HCEC 1CT (cell line): ENCODE results near the gene C19orf85.
"Not testable (repeated sequence)": the region's sequence is repeated elsewhere in the genome, so short reads cannot be mapped to it uniquely, and the experiment has no call there.

Experiments
- DNase-seq: peaks from one replicate; pipeline ENCODE4 v3.0.0-alpha.2; 2017

The C19orf85 gene

GRCh38 chr19:55436847-55437246, 27.7 kb downstream of the C19orf85 start:
- DNase-seq: no peak

- no peak for DNase-seq
These were observed 29.5 kb downstream of the C19orf85 start for GRCh38 chr19:55435020-55435419.

- no peak for DNase-seq
These were observed 30.1 kb downstream of the C19orf85 start for GRCh38 chr19:55434356-55434919.

DNA sequence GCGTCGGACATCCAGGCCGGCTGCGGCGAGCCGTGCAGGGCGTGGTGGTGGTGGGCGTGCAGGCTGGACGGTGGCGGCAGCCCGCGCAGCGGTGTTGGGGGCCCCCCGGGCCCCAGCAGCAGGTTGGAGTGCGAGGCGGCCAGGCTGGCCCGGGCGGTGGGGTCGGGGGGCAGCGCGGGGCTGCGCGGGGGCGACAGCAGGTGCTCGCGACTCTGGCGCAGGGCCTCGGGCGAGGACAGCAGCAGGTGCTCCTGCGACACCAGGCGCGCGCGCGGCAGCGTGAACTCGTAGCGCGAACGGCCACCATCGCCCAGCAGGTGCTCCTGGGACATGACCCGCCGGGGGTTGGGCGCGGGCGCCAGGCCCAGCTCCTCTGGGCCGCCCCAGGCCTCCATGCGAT, 31.3 kb downstream of the C19orf85 start:
- DNase-seq: no peak

GRCh38 chr19:55432241-55432959, 32.2 kb downstream of the C19orf85 start:
- no peak for DNase-seq

DNA sequence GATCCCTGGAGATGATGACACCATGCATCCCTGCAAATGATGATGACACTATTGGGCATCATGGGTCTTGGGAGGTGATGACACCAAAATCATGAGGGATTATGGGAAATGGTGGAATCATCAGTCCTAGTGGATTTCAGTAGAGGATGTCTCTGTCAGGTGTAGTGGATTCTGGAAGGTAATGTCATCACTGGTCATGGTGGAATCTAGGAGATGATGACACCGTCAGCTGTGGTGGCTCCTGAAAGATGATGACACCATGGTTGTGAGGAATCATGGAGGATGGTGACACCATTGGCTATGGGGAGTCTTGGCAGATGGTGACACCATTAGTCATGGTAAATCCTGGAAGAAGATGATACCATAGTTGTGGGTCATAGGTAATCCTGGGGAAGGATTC, 33.4 kb downstream of the C19orf85 start:
- DNase-seq: no peak

DNA sequence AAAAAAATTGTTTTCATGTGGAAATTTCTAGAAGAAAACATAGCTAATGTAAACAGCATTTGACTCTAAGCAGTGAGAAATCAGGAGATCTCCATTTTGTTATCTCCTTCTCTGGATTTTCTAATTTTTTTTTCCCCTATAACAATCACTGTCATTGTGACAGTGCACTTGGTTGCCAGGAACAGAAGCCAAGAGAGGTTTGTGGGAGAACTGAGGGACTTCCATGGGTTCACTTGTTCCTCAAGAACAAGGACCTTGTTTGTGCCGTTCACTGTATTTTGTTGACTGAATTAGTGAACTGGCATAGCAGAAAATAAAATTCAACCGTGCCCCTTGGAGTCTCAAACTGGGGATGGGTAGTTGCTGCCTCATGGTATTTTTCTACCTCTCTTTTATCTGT, 38.5 kb downstream of the C19orf85 start:
- no peak for DNase-seq

GRCh38 chr19:55424518-55424917, 40.0 kb downstream of the C19orf85 start:
- no peak for DNase-seq

GRCh38 chr19:55423225-55424005, 41.1 kb downstream of the C19orf85 start:
- no peak for DNase-seq

DNA sequence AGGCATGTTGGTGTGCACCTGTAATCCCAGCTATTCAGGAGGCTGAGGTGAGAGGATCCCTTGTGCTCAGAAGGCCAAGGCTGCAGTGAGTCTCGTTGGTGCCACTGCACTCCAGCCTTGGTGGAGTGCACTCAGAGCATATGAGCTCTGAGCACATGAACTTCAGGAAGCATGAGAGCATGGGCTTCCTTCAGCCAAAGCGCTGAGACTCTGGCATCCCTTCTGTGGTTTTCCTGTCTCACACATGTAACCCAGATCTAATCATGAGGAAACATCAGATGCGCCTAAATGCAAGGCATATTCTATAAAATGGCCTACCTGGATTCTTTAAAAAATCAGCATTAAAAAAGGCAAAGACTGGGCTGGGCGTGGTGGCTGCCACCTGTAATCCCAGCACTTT, 43.3 kb downstream of the C19orf85 start:
- not testable (repeated sequence) for DNase-seq

GRCh38 chr19:55419624-55420236, 44.8 kb downstream of the C19orf85 start:
- no peak for DNase-seq

- DNase-seq: no peak
These were observed 45.4 kb downstream of the C19orf85 start for GRCh38 chr19:55419103-55419502.

GRCh38 chr19:55418185-55418584, 46.4 kb downstream of the C19orf85 start:
- DNase-seq: peak; percentile 77
